PC-9 (cell line): ENCODE data around the gene PTGFRN. TPM values are rescaled to one million over a fixed set of nuclear protein-coding genes. Genes with fewer than 3 reads are reported as not detected.

Experiments used
- BruUV-seq: library from RNA; stranded (reverse); fragments of 400-500 nt; replicated peaks from 2 replicates; lab custom pipeline; 2021; lab: Mats Ljungman, UMichigan
- CTCF ChIA-PET: fragments of 300-600 bp; sonication (Branson Sonifier 250); formaldehyde crosslinking; loops from one replicate; lab custom pipeline; 2022; ENCODE audit warnings: antibody characterized with exemption; lab: Charles Lee
- POLR2A ChIA-PET: fragments of 300-600 bp; sonication (Branson Sonifier 250); formaldehyde crosslinking; loops from one replicate; lab custom pipeline; 2022; ENCODE audit warnings: antibody characterized with exemption; ENCODE audit not compliant: unreplicated experiment; lab: Charles Lee
- DNase-seq, 2 experiments: peaks; one replicate each; pipeline versions ENCODE4 v3.0.0 to v3.0.0-alpha.2; 2015 to 2022; ENCODE audit warnings: mixed read lengths in 1 of 2
- H2AFZ ChIP-seq: fragments of 200-600 bp; sonication (generic); 2 replicates; pipeline ENCODE4 v1.8.1; 2017; ENCODE audit warnings: antibody characterized with exemption
- H3F3A ChIP-seq: fragments of 200-600 bp; sonication (generic); 2 replicates; pipeline ENCODE4 v1.8.1; 2017; ENCODE audit warnings: antibody characterized with exemption, mild to moderate bottlenecking, low read depth; ENCODE audit not compliant: insufficient read depth
- H3K27ac ChIP-seq: fragments of 200-600 bp; sonication (generic); 2 replicates; pipeline ENCODE4 v1.6.1; 2016; ENCODE audit warnings: mixed run types
- H3K27me3 ChIP-seq: fragments of 200-600 bp; sonication (generic); 2 replicates; pipeline ENCODE4 v1.6.1; 2016; ENCODE audit warnings: low read depth, mixed run types; ENCODE audit not compliant: insufficient read depth
- H3K36me3 ChIP-seq: fragments of 200-600 bp; sonication (generic); 2 replicates; pipeline ENCODE4 v1.6.1; 2016; ENCODE audit warnings: low read depth, mixed run types
- H3K4me1 ChIP-seq: fragments of 200-600 bp; sonication (generic); replicated peaks from 2 replicates; pipeline ENCODE4 v1.6.1; 2016; ENCODE audit warnings: mixed run types; ENCODE audit not compliant: insufficient read depth
- H3K4me2 ChIP-seq: fragments of 200-600 bp; sonication (generic); 2 replicates; pipeline ENCODE4 v1.6.1; 2017; ENCODE audit warnings: mixed run types
- H3K4me3 ChIP-seq: fragments of 200-600 bp; sonication (generic); 2 replicates; pipeline ENCODE4 v1.6.1; 2016; ENCODE audit warnings: mixed run types
- H3K79me2 ChIP-seq: fragments of 200-600 bp; sonication (generic); 2 replicates; pipeline ENCODE4 v1.6.1; 2017; ENCODE audit warnings: low read depth, mixed run types
- H3K9me2 ChIP-seq: fragments of 200-600 bp; sonication (generic); 2 replicates; pipeline ENCODE4 v1.8.1; 2017; ENCODE audit warnings: mild to moderate bottlenecking; ENCODE audit not compliant: insufficient read depth
- H3K9me3 ChIP-seq: fragments of 200-600 bp; sonication (generic); 2 replicates; pipeline ENCODE4 v1.8.1; 2016; ENCODE audit warnings: low read depth; ENCODE audit not compliant: insufficient read depth
- H4K20me1 ChIP-seq: fragments of 200-600 bp; sonication (generic); 2 replicates; pipeline ENCODE4 v1.8.1; 2017; ENCODE audit not compliant: insufficient read depth
- EZH2 ChIP-seq: fragments of 200-600 bp; sonication (generic); IDR thresholded peaks from 2 replicates; pipeline ENCODE4 v1.8.0; 2017; ENCODE audit warnings: antibody characterized with exemption, low read depth
- intact Hi-C: fragments of 100-400 bp; cut with micrococcal nuclease; formaldehyde crosslinking; loops from one replicate; pipeline ENCODE4 v1.10.0; 2022; ENCODE audit not compliant: unreplicated experiment
- total RNA-seq: library from RNA; stranded (reverse); gene quantifications from 2 replicates; pipeline ENCODE4 v1.2.3, GENCODE V29; 2021
- TF ChIP-seq, protein P1 (sequence below): fragments of 200-600 bp; sonication (generic); conservative IDR thresholded peaks from 2 replicates; pipeline ENCODE4 v1.6.1; 2017; ENCODE audit warnings: mixed run types, antibody characterized with exemption, mild to moderate bottlenecking, moderate library complexity

Gene PTGFRN
- total RNA-seq, 1 experiment from 2014 or later: 87.3 TPM

DNA sequence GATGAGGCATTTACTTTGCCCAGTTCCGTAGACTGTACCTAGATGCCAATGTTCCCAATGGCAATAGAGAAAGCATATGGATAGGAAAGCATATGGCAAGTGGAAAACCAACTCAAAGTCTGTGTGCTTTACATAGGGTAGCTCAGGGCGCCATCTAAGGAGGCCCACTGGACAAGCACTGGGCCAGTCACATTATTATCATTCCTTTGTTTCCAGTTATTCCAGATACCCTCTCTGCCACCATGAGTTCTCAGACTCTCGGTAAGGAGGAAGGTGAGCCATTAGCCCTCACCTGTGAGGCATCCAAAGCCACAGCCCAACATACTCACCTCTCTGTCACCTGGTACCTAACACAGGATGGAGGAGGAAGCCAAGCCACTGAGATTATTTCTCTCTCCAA is 101.6 kb downstream of the PTGFRN start:
- Histone ChIP-seq H3K9me3 (no peaks in the 10 kb centered on the region), H3K27me3 (no peaks in the 10 kb centered on the region), H3K4me2 (no peak overlapping the region), H3K9me2 (no peaks in the 10 kb centered on the region), H2AFZ (no peak overlapping the region), H3K27ac (no peak overlapping the region), H3K79me2 (no peaks in the 10 kb centered on the region), H3K4me1 (peaks cover 32% of the 10 kb centered on the region), H3K36me3 (no peaks in the 10 kb centered on the region), H3K4me3 (no peak overlapping the region), H3F3A (peaks cover 12% of the 10 kb centered on the region), H4K20me1 (no peaks in the 10 kb centered on the region)
- POLR2A ChIA-PET: no interaction called here
- intact Hi-C loops: no loop called here
- DNase-seq: no peak
- TF ChIP-seq, protein P1, sequence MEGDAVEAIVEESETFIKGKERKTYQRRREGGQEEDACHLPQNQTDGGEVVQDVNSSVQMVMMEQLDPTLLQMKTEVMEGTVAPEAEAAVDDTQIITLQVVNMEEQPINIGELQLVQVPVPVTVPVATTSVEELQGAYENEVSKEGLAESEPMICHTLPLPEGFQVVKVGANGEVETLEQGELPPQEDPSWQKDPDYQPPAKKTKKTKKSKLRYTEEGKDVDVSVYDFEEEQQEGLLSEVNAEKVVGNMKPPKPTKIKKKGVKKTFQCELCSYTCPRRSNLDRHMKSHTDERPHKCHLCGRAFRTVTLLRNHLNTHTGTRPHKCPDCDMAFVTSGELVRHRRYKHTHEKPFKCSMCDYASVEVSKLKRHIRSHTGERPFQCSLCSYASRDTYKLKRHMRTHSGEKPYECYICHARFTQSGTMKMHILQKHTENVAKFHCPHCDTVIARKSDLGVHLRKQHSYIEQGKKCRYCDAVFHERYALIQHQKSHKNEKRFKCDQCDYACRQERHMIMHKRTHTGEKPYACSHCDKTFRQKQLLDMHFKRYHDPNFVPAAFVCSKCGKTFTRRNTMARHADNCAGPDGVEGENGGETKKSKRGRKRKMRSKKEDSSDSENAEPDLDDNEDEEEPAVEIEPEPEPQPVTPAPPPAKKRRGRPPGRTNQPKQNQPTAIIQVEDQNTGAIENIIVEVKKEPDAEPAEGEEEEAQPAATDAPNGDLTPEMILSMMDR: no peak
- TF ChIP-seq EZH2: no peak
- CTCF ChIA-PET: no interaction called here
- BruUV-seq: no TSS peak

DNA sequence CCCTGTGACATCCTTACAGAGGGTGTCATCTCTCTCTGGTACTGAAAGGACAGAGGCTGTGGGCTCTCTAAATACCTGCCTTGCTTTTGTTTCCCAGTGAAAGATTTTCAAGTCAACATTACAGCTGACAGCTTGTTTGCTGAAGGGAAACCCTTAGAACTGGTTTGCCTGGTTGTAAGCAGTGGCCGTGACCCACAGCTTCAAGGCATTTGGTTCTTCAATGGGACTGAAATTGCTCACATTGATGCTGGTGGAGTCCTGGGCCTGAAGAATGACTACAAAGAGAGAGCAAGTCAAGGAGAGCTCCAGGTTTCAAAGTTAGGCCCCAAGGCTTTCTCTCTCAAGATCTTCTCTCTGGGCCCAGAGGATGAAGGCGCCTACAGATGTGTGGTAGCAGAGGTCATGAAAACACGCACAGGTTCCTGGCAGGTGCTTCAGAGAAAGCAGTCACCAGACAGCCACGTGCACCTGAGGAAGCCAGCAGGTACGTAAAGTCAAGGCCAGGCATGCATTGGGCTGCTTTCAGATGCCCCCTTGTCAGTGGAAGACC is 103.7 kb downstream of the PTGFRN start:
- POLR2A ChIA-PET: interaction anchor here (0.7 kb wide), 1 partner anchor 910 kb away, joined by 9 read pairs; no protein-coding TSS in a partner anchor
- Histone ChIP-seq H2AFZ (no peak overlapping the region), H4K20me1 (no peaks in the 10 kb centered on the region), H3K9me3 (no peaks in the 10 kb centered on the region), H3F3A (peaks cover 9% of the 10 kb centered on the region), H3K27ac (0 out of 2 replicates have a peak overlapping the region, but pooled peaks have one; percentile 5), H3K27me3 (no peaks in the 10 kb centered on the region), H3K4me1 (peaks cover 20% of the 10 kb centered on the region), H3K4me3 (no peak overlapping the region), H3K36me3 (no peaks in the 10 kb centered on the region), H3K4me2 (peak overlapping the region; percentile 28; the same call in 1 of the 2 replicates), H3K79me2 (no peaks in the 10 kb centered on the region), H3K9me2 (no peaks in the 10 kb centered on the region)
- peak; percentile 49 to 92 for DNase-seq
- BruUV-seq: no TSS peak
- CTCF ChIA-PET: no interaction called here
- intact Hi-C loops: no loop called here
- no peak for TF ChIP-seq EZH2
- TF ChIP-seq, protein P1: no peak

DNA sequence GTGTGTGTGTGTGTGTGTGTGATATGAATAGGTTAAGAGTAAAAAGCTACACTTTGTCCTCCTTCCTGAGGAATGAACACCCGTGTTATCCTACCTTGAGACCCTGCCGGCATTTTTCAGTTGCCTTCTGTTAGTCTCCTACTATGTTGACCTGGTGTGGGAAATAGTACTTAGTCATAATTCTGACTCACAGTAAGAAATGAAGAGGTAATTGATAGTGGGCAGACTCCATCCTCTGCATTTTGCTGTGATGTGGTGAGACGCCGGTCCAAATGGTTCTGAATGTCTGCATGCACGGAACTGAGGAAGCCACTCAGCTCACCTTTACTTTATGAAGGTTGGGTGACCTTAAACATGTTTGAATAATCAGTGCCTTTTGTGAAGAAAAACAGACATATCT is 104.5 kb downstream of the PTGFRN start:
- intact Hi-C loops: no loop called here
- TF ChIP-seq EZH2: no peak
- DNase-seq: no peak
- CTCF ChIA-PET: no interaction called here
- H3K27me3 ChIP-seq: no peaks in the 10 kb centered on the region
- no peak overlapping the region for H3K4me2 ChIP-seq
- no peak overlapping the region for H3K4me3 ChIP-seq
- POLR2A ChIA-PET: interaction anchor here (0.7 kb wide), 2 partner anchors 134 to 909 kb away, joined by 5 to 9 read pairs; no protein-coding TSS in a partner anchor
- H3K9me3 ChIP-seq: no peaks in the 10 kb centered on the region
- H3K9me2 ChIP-seq: no peaks in the 10 kb centered on the region
- peaks cover 9% of the 10 kb centered on the region for H3F3A ChIP-seq
- H3K36me3 ChIP-seq: no peaks in the 10 kb centered on the region
- no peak overlapping the region for H3K27ac ChIP-seq
- BruUV-seq: no TSS peak
- H3K79me2 ChIP-seq: no peaks in the 10 kb centered on the region
- peaks cover 20% of the 10 kb centered on the region for H3K4me1 ChIP-seq
- H4K20me1 ChIP-seq: no peaks in the 10 kb centered on the region
- no peak overlapping the region for H2AFZ ChIP-seq

DNA sequence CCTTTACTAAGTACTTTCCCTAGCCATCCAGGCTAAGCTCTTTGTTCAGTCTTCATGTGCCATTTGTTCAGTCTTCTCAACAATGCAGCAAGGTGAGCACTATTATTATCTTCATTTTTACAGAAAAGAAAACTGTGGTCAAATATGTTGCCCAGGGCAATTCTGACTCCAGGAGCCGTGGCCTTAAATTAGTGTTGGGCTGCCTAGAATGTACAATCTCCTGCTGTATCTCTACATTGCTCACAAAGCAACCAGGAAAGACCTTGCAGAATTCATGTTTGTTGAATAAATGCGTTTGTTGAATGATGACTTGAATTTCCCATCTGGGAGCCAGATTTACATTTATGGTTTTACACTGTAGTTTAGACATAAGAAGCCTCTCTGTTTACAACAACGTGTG is 106.0 kb downstream of the PTGFRN start:
- H2AFZ ChIP-seq: no peak overlapping the region
- TF ChIP-seq, protein P1: no peak
- TF ChIP-seq EZH2: no peak
- ChIA-PET CTCF (no interaction called here), POLR2A (no interaction called here)
- DNase-seq: no peak
- no peak overlapping the region for H3K4me2 ChIP-seq
- peaks cover 9% of the 10 kb centered on the region for H3F3A ChIP-seq
- H3K27me3 ChIP-seq: no peaks in the 10 kb centered on the region
- H3K9me2 ChIP-seq: no peaks in the 10 kb centered on the region
- intact Hi-C loops: no loop called here
- no peak overlapping the region for H3K27ac ChIP-seq
- no peaks in the 10 kb centered on the region for H3K36me3 ChIP-seq
- H3K4me3 ChIP-seq: no peak overlapping the region
- H3K9me3 ChIP-seq: no peaks in the 10 kb centered on the region
- no peaks in the 10 kb centered on the region for H3K79me2 ChIP-seq
- H3K4me1 ChIP-seq: peaks cover 20% of the 10 kb centered on the region
- BruUV-seq: no TSS peak
- H4K20me1 ChIP-seq: no peaks in the 10 kb centered on the region
